GM21786 (cell line): ENCODE results near the gene DLAT.
"Not testable (repeated sequence)": the region's sequence is repeated elsewhere in the genome, so short reads cannot be mapped to it uniquely, and the experiment has no call there.

Source experiments
- ATAC-seq: cut with Tn5 transposase; IDR thresholded peaks from one replicate; pipeline ENCODE4 v1.9.1; 2021; ENCODE audit not compliant: unreplicated experiment

Gene DLAT

GRCh38 chr11:112046647-112047046 is 21.4 kb downstream of the DLAT start:
- ATAC-seq: not testable (repeated sequence)

- not testable (repeated sequence) for ATAC-seq
Observed at GRCh38 chr11:112048256-112048655, 23.0 kb downstream of the DLAT start.

- no peak for ATAC-seq
Observed at GRCh38 chr11:112049777-112050176, 24.6 kb downstream of the DLAT start.

GRCh38 chr11:112050721-112051120 is 25.5 kb downstream of the DLAT start:
- ATAC-seq: peak; percentile 77

GRCh38 chr11:112051768-112052167 is 26.6 kb downstream of the DLAT start:
- ATAC-seq: no peak

GRCh38 chr11:112057170-112057569 is 32.0 kb downstream of the DLAT start:
- no peak for ATAC-seq

GRCh38 chr11:112058103-112058502 is 32.9 kb downstream of the DLAT start:
- no peak for ATAC-seq

- ATAC-seq: no peak
Observed at GRCh38 chr11:112062923-112063322, 37.7 kb downstream of the DLAT start.

GRCh38 chr11:112073941-112074811 is 49.0 kb downstream of the DLAT start, which contains the start of the genes NKAPD1 and PIH1D2:
Gene NKAPD1 (plus strand): TSS chr11:112074299. CDS start chr11:112075575, 1,276 bp downstream.
Gene PIH1D2 (minus strand): TSS chr11:112074017. CDS start chr11:112073174, 843 bp downstream.
- peak; percentile 86 for ATAC-seq

GRCh38 chr11:112082729-112083128 is 57.5 kb downstream of the DLAT start:
- no peak for ATAC-seq

- ATAC-seq: peak; percentile 34
Observed at GRCh38 chr11:112085822-112086421, 60.7 kb downstream of the DLAT start.

GRCh38 chr11:112086422-112087191 is 61.4 kb downstream of the DLAT start, which contains the start of the genes SDHD and TIMM8B:
Gene SDHD (plus strand): TSS chr11:112086873. CDS start chr11:112086908, 35 bp downstream.
Gene TIMM8B (minus strand): TSS chr11:112086756. CDS start chr11:112086723, 33 bp downstream.
- peak; percentile 90 for ATAC-seq

- no peak for ATAC-seq
Observed at GRCh38 chr11:112087212-112087611, 62.0 kb downstream of the DLAT start.

- not testable (repeated sequence) for ATAC-seq
Observed at GRCh38 chr11:112095302-112095701, 70.1 kb downstream of the DLAT start.

- ATAC-seq: no peak
Observed at GRCh38 chr11:112096194-112096593, 71.0 kb downstream of the DLAT start.

- ATAC-seq: no peak
Observed at GRCh38 chr11:112097734-112098528, 72.7 kb downstream of the DLAT start.

GRCh38 chr11:112100462-112100861 is 75.3 kb downstream of the DLAT start:
- no peak for ATAC-seq

GRCh38 chr11:112103446-112103845 is 78.2 kb downstream of the DLAT start:
- ATAC-seq: no peak

GRCh38 chr11:112106070-112106469 is 80.9 kb downstream of the DLAT start:
- ATAC-seq: no peak
